ELR (cell line): ENCODE results near the gene AADACL4.
"Not testable (repeated sequence)": the region's sequence is repeated elsewhere in the genome, so short reads cannot be mapped to it uniquely, and the experiment has no call there.

Source experiments
- DNase-seq: peaks from one replicate; pipeline ENCODE4 v3.0.0-alpha.2; 2015; ENCODE audit warnings: low read depth

The AADACL4 gene

GRCh38 chr1:12658531-12659453, 14.9 kb downstream of the AADACL4 start:
- peak; percentile 84 for DNase-seq

DNA sequence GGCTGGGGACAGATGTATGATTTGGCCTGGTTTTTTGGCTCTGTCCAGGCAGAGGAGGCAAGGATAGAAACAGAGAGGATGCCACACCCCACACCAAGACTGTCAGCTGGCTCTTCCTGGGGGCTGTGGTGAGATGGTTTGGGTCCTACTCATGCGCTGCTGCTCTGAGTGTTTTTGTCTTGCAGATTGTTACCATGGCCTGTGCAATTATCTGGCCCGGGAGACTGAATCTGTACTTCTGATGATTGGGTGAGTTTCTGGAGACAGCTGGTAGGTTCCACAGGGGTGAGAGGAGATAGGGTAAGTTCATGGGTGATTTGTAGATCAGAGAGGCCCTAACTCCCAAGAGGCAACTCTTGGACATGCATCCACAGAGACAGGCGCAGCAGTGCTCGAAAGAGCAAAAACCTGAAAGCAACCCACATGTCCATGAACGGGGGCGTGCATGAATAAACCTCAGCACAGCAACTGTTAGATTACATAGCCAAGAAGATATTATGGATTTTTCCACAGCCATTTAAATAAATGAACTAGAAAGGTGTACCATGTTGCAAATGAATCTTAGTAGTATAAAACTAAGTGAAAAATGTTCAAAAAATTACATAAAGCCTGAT, 17.8 kb downstream of the AADACL4 start:
- no peak for DNase-seq

- DNase-seq = no peak
These were observed 18.7 kb downstream of the AADACL4 start for GRCh38 chr1:12662556-12662955.

GRCh38 chr1:12665511-12665910, 21.6 kb downstream of the AADACL4 start:
- no peak for DNase-seq

- DNase-seq = no peak
These were observed 22.4 kb downstream of the AADACL4 start for GRCh38 chr1:12666141-12666735.

GRCh38 chr1:12669529-12670068, 25.7 kb downstream of the AADACL4 start:
- no peak for DNase-seq

- DNase-seq = no peak
These were observed 30.5 kb downstream of the AADACL4 start for GRCh38 chr1:12674358-12674757.

GRCh38 chr1:12676122-12676521, 32.2 kb downstream of the AADACL4 start:
- DNase-seq = not testable (repeated sequence)

GRCh38 chr1:12677565-12677964, 33.7 kb downstream of the AADACL4 start:
- DNase-seq = no peak

GRCh38 chr1:12678350-12678749, 34.5 kb downstream of the AADACL4 start:
- no peak for DNase-seq

GRCh38 chr1:12678820-12679219, 34.9 kb downstream of the AADACL4 start:
- no peak for DNase-seq

DNA sequence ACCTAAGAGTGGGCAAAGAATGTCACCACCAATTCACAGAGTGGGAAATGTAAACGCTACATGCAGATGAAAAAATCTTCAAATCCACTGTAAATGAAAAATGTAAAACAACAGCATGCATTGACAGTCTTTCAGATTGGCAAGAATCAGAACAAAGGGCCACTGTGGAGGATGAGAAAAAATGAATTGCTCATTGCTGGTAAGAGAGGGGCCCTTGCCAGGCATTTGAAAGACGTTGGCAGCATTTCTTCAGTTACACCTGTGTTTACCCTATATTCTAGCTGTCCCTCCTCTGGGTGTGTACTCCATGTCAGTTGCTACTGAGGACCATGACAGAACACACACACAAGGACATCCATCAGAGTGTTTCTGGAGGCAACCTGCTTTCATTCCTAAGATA, 46.3 kb downstream of the AADACL4 start:
- DNase-seq = no peak

DNA sequence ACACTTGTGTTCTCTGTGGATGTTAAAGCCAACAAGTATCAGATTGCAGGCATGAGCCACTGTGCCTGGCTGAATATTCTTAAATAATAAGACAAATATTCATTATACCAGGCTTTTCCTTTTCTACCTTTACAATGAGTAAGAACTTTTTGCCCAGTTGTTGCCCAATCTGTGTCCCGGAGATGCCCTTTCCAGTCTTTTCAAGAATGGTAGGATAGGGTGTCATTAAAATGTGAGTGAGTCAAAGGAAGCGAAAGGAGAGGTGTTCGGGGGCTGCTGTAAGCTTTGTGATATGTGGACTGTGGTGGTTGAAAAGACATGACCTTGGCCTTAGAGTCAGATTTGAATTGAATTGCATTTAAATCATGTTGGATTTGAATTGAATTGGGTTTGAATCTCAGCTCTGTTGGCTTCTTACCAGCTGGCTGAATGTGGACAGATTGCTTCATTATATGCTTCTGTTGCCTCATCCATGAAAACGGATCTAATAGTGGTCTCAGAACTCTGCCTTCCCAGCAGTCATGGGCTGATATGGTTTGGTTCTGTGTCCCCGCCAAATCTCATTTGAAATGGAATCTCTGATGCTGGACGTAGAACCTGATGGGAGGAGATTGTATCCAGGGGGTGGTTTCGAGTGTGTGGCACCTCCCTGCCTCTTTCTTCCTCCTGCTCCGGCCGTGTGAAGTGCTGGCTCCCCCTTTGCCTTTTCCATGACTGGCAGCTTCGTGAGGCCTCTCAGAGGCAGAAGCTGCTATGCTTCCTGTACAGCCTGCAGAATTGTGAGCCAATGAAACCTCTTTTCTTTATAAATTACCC, 49.3 kb downstream of the AADACL4 start:
- DNase-seq = no peak

- DNase-seq = no peak
These were observed 52.8 kb downstream of the AADACL4 start for GRCh38 chr1:12696658-12697057.

- DNase-seq = peak; percentile 8
These were observed 53.5 kb downstream of the AADACL4 start for GRCh38 chr1:12697397-12697796.

- no peak for DNase-seq
These were observed 60.1 kb downstream of the AADACL4 start for GRCh38 chr1:12703821-12704451.

- no peak for DNase-seq
These were observed 62.2 kb downstream of the AADACL4 start for GRCh38 chr1:12706061-12706460.

- DNase-seq = no peak
These were observed 64.7 kb downstream of the AADACL4 start for GRCh38 chr1:12708396-12709090.

GRCh38 chr1:12709091-12709491, 65.2 kb downstream of the AADACL4 start:
- no peak for DNase-seq

DNA sequence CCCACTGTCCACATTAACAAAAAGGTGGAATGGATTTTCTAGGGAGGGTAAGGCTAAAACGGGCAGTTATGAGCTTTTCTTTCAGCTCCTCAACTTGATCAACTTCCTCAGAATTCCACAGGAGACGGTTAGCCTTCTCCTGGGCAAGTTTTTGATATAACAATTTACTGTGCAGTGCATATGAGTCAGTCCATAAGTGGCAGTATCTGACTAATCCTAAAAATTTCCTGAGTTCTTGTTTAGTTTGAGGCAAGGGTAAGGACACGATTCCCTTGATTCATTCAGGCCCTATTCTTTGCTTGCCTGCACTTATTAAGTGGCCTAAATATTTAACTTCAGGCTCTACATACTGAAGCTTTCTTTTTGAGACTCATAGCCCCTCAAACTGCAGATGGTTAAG, 65.8 kb downstream of the AADACL4 start:
- DNase-seq = no peak

- DNase-seq = no peak
These were observed 67.7 kb downstream of the AADACL4 start for GRCh38 chr1:12711536-12711935.
